Spleen (tissue), 7 donors: ENCODE results near the gene MMEL1.

Source experiments
- POLR2A ChIP-seq, 3 donors: fragments of 450-650 bp; IDR thresholded peaks; one replicate each; pipeline ENCODE4 v1.5.1; 2017; ENCODE audit warnings: antibody characterized with exemption in 3 of 3, mild to moderate bottlenecking in 1 of 3
- TF ChIP-seq, protein P1 (sequence below), 11 experiments: fragments of 200-600 bp in 7 of 11; fragments of 450-650 bp in 4 of 11; sonication (generic) in 4 of 11; IDR thresholded peaks in 8 of 11; conservative IDR thresholded peaks in 3 of 11; 1 replicate in 7 of 11; 2 replicates in 4 of 11; pipeline versions ENCODE4 v1.4.0 to v1.8.0; 2016 to 2021; ENCODE audit warnings: antibody characterized with exemption in 11 of 11, inconsistent platforms in 4 of 11, mild to moderate bottlenecking in 1 of 11
- donor health status: DM: no; HTN: no; CAD: no; lungs with moderate emphysema.
- donor health status: DM: no; HTN: no; CAD: no.
- donor health status: DM: no; HTN: no; CAD: no.

DNA sequence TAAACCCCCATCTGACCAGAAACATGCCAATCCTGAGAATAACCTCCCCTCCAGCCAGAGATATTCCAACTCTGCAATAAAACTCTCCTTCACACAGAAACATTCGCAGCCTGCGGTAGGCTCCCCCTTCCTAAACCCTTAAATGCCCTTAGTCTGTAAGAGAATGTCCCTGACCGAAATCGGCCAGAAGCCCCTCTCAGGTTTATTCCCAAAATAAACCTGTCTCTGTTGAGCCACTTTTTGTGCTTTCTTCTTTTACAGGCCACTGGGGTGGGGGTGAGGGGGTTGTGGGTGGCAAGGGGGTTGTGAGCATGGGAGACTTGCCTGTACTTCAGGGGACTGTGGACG is 41.6 kb downstream of the MMEL1 start:
- TF ChIP-seq, protein P1, sequence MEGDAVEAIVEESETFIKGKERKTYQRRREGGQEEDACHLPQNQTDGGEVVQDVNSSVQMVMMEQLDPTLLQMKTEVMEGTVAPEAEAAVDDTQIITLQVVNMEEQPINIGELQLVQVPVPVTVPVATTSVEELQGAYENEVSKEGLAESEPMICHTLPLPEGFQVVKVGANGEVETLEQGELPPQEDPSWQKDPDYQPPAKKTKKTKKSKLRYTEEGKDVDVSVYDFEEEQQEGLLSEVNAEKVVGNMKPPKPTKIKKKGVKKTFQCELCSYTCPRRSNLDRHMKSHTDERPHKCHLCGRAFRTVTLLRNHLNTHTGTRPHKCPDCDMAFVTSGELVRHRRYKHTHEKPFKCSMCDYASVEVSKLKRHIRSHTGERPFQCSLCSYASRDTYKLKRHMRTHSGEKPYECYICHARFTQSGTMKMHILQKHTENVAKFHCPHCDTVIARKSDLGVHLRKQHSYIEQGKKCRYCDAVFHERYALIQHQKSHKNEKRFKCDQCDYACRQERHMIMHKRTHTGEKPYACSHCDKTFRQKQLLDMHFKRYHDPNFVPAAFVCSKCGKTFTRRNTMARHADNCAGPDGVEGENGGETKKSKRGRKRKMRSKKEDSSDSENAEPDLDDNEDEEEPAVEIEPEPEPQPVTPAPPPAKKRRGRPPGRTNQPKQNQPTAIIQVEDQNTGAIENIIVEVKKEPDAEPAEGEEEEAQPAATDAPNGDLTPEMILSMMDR (IDR thresholded peaks at IDR 0.05 in 8 of 11, conservative IDR thresholded peaks at IDR 0.05 in 3 of 11): no peak
- TF ChIP-seq POLR2A (IDR thresholded peaks at IDR 0.05): no peak
